HepG2 (cell line): ENCODE measurements around the gene KANSL1. TPM values are rescaled to one million over a fixed set of nuclear protein-coding genes. Genes with fewer than 3 reads are reported as not detected.

ENCODE experiments used
- ATAD3A ChIP-seq: sonication (generic); formaldehyde crosslinking; IDR thresholded peaks from 2 replicates; pipeline ENCODE4 v1.4.0; 2020; ENCODE audit warnings: missing genetic modification reagents
- EZH2 ChIP-seq: conservative IDR thresholded peaks from 2 replicates; pipeline ENCODE4 v1.6.1; 2012; ENCODE audit warnings: mild to moderate bottlenecking, low read depth, low read length, moderate library complexity
- GRHL1 ChIP-seq: sonication (generic); formaldehyde crosslinking; conservative IDR thresholded peaks from 2 replicates; pipeline ENCODE4 v1.8.0; 2022; ENCODE audit warnings: missing genetic modification reagents
- HDAC2 ChIP-seq: sonication (generic); formaldehyde crosslinking; IDR thresholded peaks from 2 replicates; pipeline ENCODE4 v1.4.0; 2020; ENCODE audit warnings: missing genetic modification reagents
- HOXA3 ChIP-seq: sonication (generic); formaldehyde crosslinking; IDR thresholded peaks from 2 replicates; pipeline ENCODE4 v1.5.0; 2020; ENCODE audit warnings: missing genetic modification reagents
- LBX2 ChIP-seq: sonication (generic); formaldehyde crosslinking; IDR thresholded peaks from 2 replicates; pipeline ENCODE4 v1.5.0; 2020; ENCODE audit warnings: missing genetic modification reagents, mild to moderate bottlenecking, borderline replicate concordance
- MXD3 ChIP-seq: IDR thresholded peaks from 2 replicates; pipeline ENCODE4 v1.6.1; 2016; ENCODE audit warnings: mild to moderate bottlenecking, missing biosample characterization, missing genetic modification reagents
- MZF1 ChIP-seq: sonication (generic); formaldehyde crosslinking; IDR thresholded peaks from 2 replicates; pipeline ENCODE4 v1.8.1; 2023; ENCODE audit warnings: mild to moderate bottlenecking, missing genetic modification reagents, borderline replicate concordance
- SMARCE1 ChIP-seq: fragments of 450-650 bp; IDR thresholded peaks from 2 replicates; pipeline ENCODE4 v1.6.1; 2017; ENCODE audit warnings: borderline replicate concordance
- UBTF ChIP-seq: sonication (generic); formaldehyde crosslinking; IDR thresholded peaks from 2 replicates; pipeline ENCODE4 v1.4.0; 2020; ENCODE audit warnings: mild to moderate bottlenecking, missing genetic modification reagents
- ZBTB34 ChIP-seq: sonication (generic); formaldehyde crosslinking; IDR thresholded peaks from 2 replicates; pipeline ENCODE4 v1.8.0; 2022; ENCODE audit warnings: mild to moderate bottlenecking, missing genetic modification reagents
- ZFP41 ChIP-seq: sonication (generic); formaldehyde crosslinking; IDR thresholded peaks from 2 replicates; pipeline ENCODE4 v1.4.0; 2020; ENCODE audit warnings: mild to moderate bottlenecking, missing genetic modification reagents, borderline replicate concordance
- ZNF3 ChIP-seq: IDR thresholded peaks from 2 replicates; pipeline ENCODE4 v1.7.0; 2017; ENCODE audit warnings: inconsistent platforms
- ZNF616 ChIP-seq: sonication (generic); formaldehyde crosslinking; IDR thresholded peaks from 2 replicates; pipeline ENCODE4 v1.5.0; 2020; ENCODE audit warnings: low read depth, mild to moderate bottlenecking, missing genetic modification reagents
- ZNF891 ChIP-seq: sonication (generic); formaldehyde crosslinking; IDR thresholded peaks from 2 replicates; pipeline ENCODE4 v1.5.0; 2020; ENCODE audit warnings: mild to moderate bottlenecking, missing genetic modification reagents
- polyA plus RNA-seq, 8 experiments: library from polyadenylated mRNA; depleted of rRNA in 3 of 8; stranded (reverse) in 7 of 8; unstranded in 1 of 8; fragments of >200 nt; fragmentation: Illumina TruSeq in 4 of 8; extraction: Trizol in 4 of 8; gene quantifications; 2 replicates each; pipeline versions ENCODE4 v1.2.1 to v1.2.3, GENCODE V29; 2011 to 2016; ENCODE audit warnings: low read depth in 4 of 8, missing spikeins in 1 of 8, mixed read lengths in 1 of 8; ENCODE audit not compliant: insufficient read depth in 1 of 8
- total RNA-seq, 5 experiments: library from RNA; depleted of rRNA; stranded (reverse); fragments of >200 nt; fragmentation: Illumina TruSeq; extraction: Trizol; gene quantifications; 2 replicates each; pipeline ENCODE4 v1.2.3, GENCODE V29; 2016; ENCODE audit warnings: low read depth in 1 of 5

Gene KANSL1
- total and polyA plus RNA-seq, 2 of the 13 experiments (the other 11 are each of a cell fraction or from before 2014, with no cell fraction given), result 24.0 to 59.6 TPM

- TF ChIP-seq LBX2 (CRISPR knock-in tag) (no peak), UBTF (CRISPR knock-in tag) (no peak; the same call in 1 of the 2 replicates), ATAD3A (CRISPR knock-in tag) (no peak), ZNF891 (CRISPR knock-in tag) (no peak), MXD3 (CRISPR knock-in tag) (no peak), MZF1 (CRISPR knock-in tag) (no peak), HDAC2 (peak; percentile 4; the same call in 1 of the 2 replicates), ZFP41 (CRISPR knock-in tag) (no peak), ZNF616 (no peak), HOXA3 (CRISPR knock-in tag) (peak; percentile 86), ZBTB34 (CRISPR knock-in tag) (no peak), SMARCE1 (no peak), EZH2 (no peak), GRHL1 (no peak), ZNF3 (CRISPR knock-in tag) (no peak)
- TF ChIP-seq, all 625 proteins: peak for 74
Observed at GRCh38 chr17:46193151-46193625, at the start of gene KANSL1 (continued).
